Measurements from ENCODE around the gene DDX31.

DDX31 gene

GRCh38 chr9:132543960-132544359 lies 125.8 kb downstream of the DDX31 start:
- DNase-seq: no peak

GRCh38 chr9:132543251-132543650 lies 126.5 kb downstream of the DDX31 start:
- DNase-seq: no peak

All from SIG-M5 (cell line).